Subcutaneous adipose tissue (tissue), 4 donors: ENCODE results near the gene KRTAP12-2. TPM values are rescaled to one million over a fixed set of nuclear protein-coding genes. Genes with fewer than 3 reads are reported as not detected.

ENCODE experiments used
- CTCF ChIP-seq: fragments of 450-650 bp; IDR thresholded peaks from one replicate; pipeline ENCODE4 v1.5.1; 2016; ENCODE audit warnings: low read depth, mild to moderate bottlenecking, control low read depth, antibody characterized with exemption, moderate library complexity
- small RNA-seq: library from RNA; depleted of rRNA; stranded (forward); fragments of <200 nt; gene quantifications from one replicate; pipeline ENCODE3, GENCODE V24; 2016
- total RNA-seq, 4 donors: library from RNA; depleted of rRNA; stranded (reverse); fragments of >200 nt; gene quantifications; one replicate each; pipeline ENCODE4 v1.1.0, GENCODE V29; 2016

The KRTAP12-2 gene
- total RNA-seq, 4 donors from 2014 or later, result not detected

GRCh38 chr21:44618504-44618903, 48.2 kb downstream of the KRTAP12-2 start:
- TF ChIP-seq CTCF, result no peak

GRCh38 chr21:44617071-44617501, 49.6 kb downstream of the KRTAP12-2 start:
- TF ChIP-seq CTCF, result no peak

- no peak for TF ChIP-seq CTCF
Observed at GRCh38 chr21:44616591-44616926, 50.2 kb downstream of the KRTAP12-2 start.

Small RNAs within 50 kb of the gene (small RNA-seq; reads per million reads assigned to genes)
- gene KRTAP12-6P, result not detected

Other genes with a start within 250 kb of the KRTAP12-2 start
- gene LRRC3, start 211.4 kb downstream of the KRTAP12-2 start, total RNA-seq, result 1 to 10 TPM in 3 of 4 donors, under 1 TPM in 1; 0.98 to 4.2 (median 3.0) TPM
- gene KRTAP10-1, start 126.7 kb downstream of the KRTAP12-2 start, total RNA-seq, result not detected
- gene KRTAP10-2, start 115.4 kb downstream of the KRTAP12-2 start, total RNA-seq, result not detected
- gene KRTAP10-3, start 108.1 kb downstream of the KRTAP12-2 start, total RNA-seq, result not detected
- not detected for gene KRTAP10-4, start 93.2 kb downstream of the KRTAP12-2 start, total RNA-seq
- gene KRTAP10-5, start 86.3 kb downstream of the KRTAP12-2 start, total RNA-seq, result not detected
- gene KRTAP10-6, start 74.4 kb downstream of the KRTAP12-2 start, total RNA-seq, result not detected
- gene KRTAP10-7, start 66.3 kb downstream of the KRTAP12-2 start, total RNA-seq, result not detected
- gene KRTAP10-8, start 54.8 kb downstream of the KRTAP12-2 start, total RNA-seq, result not detected
- not detected for gene KRTAP10-9, start 39.8 kb downstream of the KRTAP12-2 start, total RNA-seq
- gene KRTAP10-10, start 29.6 kb downstream of the KRTAP12-2 start, total RNA-seq, result not detected
- not detected for gene KRTAP10-11, start 20.5 kb downstream of the KRTAP12-2 start, total RNA-seq
- not detected for gene KRTAP12-4, start 12.3 kb downstream of the KRTAP12-2 start, total RNA-seq
- not detected for gene KRTAP12-3, start 9.0 kb downstream of the KRTAP12-2 start, total RNA-seq
- not detected for gene KRTAP12-1, start 15.2 kb upstream of the KRTAP12-2 start, total RNA-seq
- gene KRTAP10-12, start 30.2 kb upstream of the KRTAP12-2 start, total RNA-seq, result not detected
- gene TSPEAR, start 44.6 kb upstream of the KRTAP12-2 start, total RNA-seq, result not detected
- 100 to 1,000 TPM in 2 of 4 donors, 10 to 100 TPM in 2; 64.4 to 144 (median 100) TPM for gene UBE2G2, start 134.9 kb upstream of the KRTAP12-2 start, total RNA-seq
- gene SUMO3, start 151.1 kb upstream of the KRTAP12-2 start, total RNA-seq, result 10 to 100 TPM; 41.3 to 77.0 (median 59.4) TPM
- gene PTTG1IP, start 206.8 kb upstream of the KRTAP12-2 start, total RNA-seq, result 100 to 1,000 TPM; 131 to 244 (median 148) TPM